GM03348 (cell line): ENCODE measurements around the gene KIAA1586.
A peak's percentile ranks its signal among the peaks of the same experiment; 100 is the strongest.
"Not testable (repeated sequence)": the region's sequence is repeated elsewhere in the genome, so short reads cannot be mapped to it uniquely, and the experiment has no call there.

Experiments used
- DNase-seq: peaks from one replicate; pipeline ENCODE4 v3.0.0; 2012; ENCODE audit warnings: low spot score

Gene KIAA1586, protein sequence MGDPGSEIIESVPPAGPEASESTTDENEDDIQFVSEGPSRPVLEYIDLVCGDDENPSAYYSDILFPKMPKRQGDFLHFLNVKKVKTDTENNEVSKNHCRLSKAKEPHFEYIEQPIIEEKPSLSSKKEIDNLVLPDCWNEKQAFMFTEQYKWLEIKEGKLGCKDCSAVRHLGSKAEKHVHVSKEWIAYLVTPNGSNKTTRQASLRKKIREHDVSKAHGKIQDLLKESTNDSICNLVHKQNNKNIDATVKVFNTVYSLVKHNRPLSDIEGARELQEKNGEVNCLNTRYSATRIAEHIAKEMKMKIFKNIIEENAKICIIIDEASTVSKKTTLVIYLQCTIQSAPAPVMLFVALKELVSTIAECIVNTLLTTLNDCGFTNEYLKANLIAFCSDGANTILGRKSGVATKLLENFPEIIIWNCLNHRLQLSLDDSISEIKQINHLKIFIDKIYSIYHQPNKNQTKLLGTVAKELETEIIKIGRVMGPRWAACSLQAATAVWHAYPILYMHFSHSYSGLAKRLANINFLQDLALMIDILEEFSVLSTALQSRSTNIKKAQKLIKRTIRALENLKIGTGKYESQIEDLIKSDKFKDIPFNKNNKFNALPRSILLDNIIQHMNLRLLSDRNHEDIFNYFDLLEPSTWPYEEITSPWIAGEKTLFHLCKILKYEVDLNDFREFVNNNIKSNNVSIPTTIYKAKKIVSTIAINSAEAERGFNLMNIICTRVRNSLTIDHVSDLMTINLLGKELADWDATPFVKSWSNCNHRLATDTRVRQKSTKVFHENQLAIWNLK

DNA sequence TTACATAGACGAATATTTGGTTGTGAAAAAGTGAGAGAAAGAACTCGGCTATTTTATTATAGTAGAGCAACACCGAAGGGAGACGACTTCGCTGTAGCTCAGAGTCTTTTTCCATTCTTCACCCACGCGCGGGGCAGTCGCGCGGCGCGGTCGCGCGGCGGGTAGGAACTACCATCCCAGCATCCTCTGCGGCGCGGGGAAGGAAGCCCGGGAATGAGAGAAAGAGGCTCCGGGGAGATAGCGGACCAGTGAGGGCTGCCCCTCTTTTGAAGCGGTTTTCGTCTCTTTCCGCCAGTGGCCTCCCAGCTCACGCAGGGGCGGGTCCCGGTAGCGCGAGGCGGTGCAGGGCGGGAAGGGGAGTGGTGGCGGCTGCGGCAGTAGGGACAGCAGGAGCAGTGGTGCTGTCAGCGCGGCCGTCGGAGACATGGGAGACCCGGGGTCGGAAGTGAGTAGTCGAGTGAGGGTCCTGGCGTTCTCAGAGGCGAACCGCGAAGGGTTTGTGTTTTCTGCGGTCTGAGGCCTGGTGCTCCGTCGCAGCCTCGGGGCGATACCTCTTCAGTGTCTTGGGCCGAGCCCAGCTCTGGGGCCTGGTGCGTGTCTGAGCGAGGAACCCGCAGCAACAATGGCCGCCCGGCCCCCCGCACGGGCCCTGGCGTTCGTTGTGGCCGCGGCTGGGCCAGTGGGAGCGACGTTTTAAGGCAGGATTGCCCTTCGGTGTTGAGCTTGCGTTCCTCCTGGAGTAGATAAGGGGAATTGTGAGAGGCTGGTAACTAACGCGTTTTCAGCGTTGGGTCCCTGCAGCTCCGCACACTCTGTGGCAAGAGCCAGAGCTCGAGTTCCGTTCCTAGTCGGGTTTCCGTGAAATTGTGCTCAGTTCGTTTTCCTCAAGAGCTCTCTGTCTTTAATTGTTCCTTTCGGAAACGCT, at the start of gene KIAA1586:
Gene KIAA1586, plus strand, starts transcription at position 362 of the 925 bp plus-strand sequence. Its CDS starts 63 bp downstream, at position 425.
- DNase-seq = peak; percentile 95

- DNase-seq = no peak
These were observed 47.4 kb upstream of the KIAA1586 start for GRCh38 chr6:56999049-56999448.

- not testable (repeated sequence) for DNase-seq
These were observed 46.7 kb upstream of the KIAA1586 start for GRCh38 chr6:56999748-57000147.

GRCh38 chr6:57002197-57002596, 44.3 kb upstream of the KIAA1586 start:
- DNase-seq = no peak

DNA sequence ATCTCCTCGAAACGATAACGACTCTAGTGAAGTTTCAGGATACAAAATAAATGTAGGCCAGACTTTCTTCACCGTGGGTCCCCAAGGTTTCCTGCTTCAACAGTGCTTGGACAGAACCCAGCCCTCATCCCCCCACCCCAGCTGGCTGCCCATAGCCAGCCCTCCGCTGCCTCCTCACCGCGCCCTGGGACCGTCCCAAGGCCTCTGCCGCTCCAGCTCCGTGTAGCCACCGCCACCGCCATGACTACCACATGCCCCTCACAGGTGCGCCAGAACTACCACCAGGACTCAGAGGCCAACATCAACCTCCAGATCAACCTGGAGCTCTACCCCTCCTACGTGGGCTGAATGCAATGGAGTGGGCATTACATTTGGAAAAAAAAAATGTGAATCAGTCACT, 42.2 kb upstream of the KIAA1586 start:
- no peak for DNase-seq

DNA sequence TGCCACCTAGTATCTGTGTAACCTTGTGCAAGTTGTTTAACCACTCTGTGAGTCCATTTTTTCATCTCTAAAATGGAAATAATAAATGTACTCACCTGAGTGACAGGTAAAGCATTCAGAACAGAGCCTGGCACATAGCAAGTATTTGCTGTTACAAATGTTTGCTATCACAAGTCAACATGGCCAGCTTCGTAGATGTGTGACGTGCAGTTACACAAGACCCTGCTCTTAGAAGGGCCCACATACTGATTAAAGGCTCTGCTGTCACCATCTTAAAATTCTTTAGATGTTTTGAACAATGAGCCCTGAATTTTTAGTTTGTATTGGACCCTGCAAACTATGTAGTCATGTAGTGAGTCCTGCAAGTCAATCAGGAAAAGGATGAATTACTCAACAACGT, 40.4 kb upstream of the KIAA1586 start:
- no peak for DNase-seq

GRCh38 chr6:57008069-57008468, 38.4 kb upstream of the KIAA1586 start:
- DNase-seq = not testable (repeated sequence)

GRCh38 chr6:57013521-57013926, 33.0 kb upstream of the KIAA1586 start:
- DNase-seq = peak; percentile 71

DNA sequence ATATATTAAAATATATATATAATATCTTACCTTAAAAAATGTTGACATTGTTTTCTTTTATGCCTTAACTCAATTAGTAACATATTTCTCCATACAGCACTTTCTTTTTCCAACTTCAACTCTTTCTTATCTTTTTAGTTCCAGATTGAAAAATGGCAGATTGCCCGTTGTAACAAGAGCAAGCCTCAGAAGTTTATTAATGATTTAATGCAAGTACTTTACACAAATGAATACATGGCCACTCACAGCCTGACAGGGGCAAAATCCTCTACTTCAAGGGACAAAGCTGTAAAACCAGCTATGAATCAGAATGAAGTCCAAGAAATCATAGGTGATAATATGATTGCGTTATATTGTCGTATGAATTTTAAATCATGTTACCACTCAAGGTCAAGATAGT, 29.4 kb upstream of the KIAA1586 start:
- DNase-seq = no peak

- no peak for DNase-seq
These were observed 28.7 kb upstream of the KIAA1586 start for GRCh38 chr6:57017841-57018240.

- no peak for DNase-seq
These were observed 27.1 kb upstream of the KIAA1586 start for GRCh38 chr6:57019434-57019833.

DNA sequence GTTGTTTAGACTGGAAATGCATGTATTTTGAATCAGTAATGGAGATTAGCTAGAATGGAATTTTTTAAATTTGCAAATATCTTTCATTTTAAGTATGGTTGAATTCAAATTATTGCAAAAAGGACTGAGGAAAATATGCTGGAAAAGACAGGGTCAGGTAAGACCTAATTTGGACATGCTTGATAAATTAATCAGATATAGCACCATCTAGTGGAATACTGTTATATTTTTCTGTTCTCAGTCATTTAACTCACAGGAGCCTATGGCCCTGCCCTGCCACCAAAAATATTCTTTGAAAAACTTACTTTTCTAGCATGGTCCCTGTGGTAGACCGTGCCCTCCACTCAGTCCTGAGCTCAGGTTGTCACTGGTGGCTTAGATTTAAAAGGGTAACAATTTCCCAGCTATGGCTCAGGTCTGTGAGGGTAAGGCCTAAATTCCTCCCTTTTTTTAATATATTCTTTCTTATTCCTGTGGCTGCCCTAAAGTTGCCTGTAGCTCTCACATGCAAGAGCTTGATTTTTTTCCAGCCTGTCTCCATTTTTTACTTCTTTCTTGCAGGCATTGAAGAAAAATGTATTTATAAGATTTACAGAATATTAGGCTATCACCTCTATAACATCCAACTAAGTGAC, 25.3 kb upstream of the KIAA1586 start:
- DNase-seq = peak; percentile 69

GRCh38 chr6:57024321-57024720, 22.2 kb upstream of the KIAA1586 start:
- no peak for DNase-seq

DNA sequence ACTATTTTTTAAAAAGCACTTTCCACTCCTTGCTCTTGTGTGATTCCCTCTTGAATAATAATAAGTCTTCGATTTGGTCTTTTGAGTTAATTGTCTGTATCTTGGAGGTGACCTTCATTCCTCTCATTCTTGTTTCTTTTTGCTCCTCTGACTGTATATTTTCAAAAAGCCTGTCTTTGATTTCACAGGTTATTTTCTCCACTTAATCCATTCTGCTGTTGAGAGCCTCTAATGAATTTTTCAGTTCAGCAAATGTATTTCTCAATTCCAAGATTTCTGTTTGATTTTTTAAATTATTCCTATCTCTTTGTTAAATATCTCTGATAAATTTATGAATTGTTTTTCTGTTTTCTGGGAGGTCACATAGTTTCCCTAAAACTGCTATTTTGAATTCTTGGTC, 21.7 kb upstream of the KIAA1586 start:
- no peak for DNase-seq

- DNase-seq = no peak
These were observed 20.5 kb upstream of the KIAA1586 start for GRCh38 chr6:57026001-57026400.

DNA sequence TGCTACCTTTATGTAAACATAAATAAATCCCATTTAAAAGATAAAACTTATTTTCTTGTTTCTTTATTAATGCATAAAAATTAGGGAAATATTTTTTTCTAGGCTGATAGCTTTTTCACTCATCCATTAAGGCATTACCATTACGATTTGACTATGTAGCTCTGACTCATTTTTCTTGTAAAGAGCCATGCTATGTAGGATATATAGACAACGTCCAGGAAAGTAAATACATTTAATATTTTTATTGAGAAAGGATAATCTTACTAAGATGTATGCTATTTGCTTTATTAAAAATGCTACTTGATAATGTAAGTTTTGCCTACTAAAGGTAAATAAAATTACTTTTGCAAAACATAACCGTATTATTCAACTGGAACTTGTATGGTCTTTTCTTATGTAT, 19.2 kb upstream of the KIAA1586 start:
- DNase-seq = no peak

- no peak for DNase-seq
These were observed 17.3 kb upstream of the KIAA1586 start for GRCh38 chr6:57029213-57029612.

GRCh38 chr6:57033228-57033627, 13.3 kb upstream of the KIAA1586 start:
- no peak for DNase-seq

GRCh38 chr6:57035549-57035948, 10.9 kb upstream of the KIAA1586 start:
- no peak for DNase-seq

GRCh38 chr6:57038906-57039305, 7.6 kb upstream of the KIAA1586 start:
- DNase-seq = no peak

- no peak for DNase-seq
These were observed 6.5 kb upstream of the KIAA1586 start for GRCh38 chr6:57040011-57040410.

DNA sequence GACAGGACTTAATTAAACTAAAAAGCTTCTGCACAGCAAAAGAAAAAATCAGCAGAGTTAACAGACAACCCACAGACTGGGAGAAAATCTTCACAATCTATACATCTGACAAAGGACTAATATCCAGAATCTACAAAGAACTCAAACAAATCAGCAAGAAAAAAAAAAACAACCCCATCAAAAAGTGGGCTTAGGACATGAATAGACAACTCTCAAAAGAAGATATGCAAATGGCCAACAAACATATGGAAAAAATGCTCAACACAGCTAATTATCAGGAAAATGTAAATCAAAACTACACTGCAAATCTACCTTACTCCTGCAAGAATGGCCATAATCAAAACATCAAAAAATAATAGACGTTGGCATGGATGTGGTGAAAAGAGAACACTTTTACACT, 2.4 kb upstream of the KIAA1586 start:
- DNase-seq = not testable (repeated sequence)
